ENCODE data around the gene OR4D9. TPM values are rescaled to one million over a fixed set of nuclear protein-coding genes. Genes with fewer than 3 reads are reported as not detected.

Gene OR4D9
- total and polyA plus RNA-seq, 4 donors, result 0.05 TPM; not detected in 3

DNA sequence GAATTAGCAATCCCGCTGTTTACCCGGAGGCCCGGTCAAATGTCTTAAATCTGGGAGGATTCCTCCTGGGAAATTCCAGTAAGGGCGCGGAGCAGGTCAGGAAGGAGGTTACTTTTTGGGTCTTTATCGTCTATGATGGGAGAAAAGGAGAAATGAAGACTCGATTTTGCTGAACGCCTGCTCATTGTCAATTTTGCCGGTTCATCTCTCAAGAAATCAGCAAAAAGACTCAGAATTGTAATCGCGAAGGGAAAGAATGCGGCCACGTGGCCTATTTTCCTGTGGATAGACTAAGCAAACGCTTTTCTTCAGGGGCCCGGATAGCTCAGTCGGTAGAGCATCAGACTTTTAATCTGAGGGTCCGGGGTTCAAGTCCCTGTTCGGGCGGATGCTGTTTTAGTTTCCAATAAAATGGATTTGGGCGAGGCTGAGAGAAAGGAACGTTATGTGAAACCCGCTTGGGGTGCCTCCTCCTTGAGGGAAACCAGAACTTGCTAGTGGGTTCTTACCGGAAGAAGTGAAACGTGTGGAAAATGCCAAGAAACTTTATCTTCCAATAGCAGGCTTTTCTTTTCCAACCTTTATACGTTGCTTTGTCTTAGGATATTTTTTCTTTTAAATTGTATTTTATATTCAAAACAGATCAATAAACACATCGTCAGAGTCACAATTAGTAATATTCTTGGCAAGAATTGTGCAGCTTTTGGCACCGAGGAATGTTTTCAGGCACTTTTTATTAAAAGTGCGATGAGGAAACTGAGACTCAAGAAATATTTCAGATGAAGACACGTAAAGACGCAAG is 45.0 kb downstream of the OR4D9 start:
- Histone ChIP-seq H3K27ac (ENCODE audit: low read depth, low read length) (peak overlapping the region; percentile 81), H3K4me3 (ENCODE audit: low read depth, low read length) (peak overlapping the region; percentile 58), H3K27me3 (ENCODE audit: control insufficient read depth, insufficient read depth, low read length) (no peaks in the 10 kb centered on the region), H3K4me1 (ENCODE audit: control insufficient read depth, insufficient read depth, low read length) (peaks cover 22% of the 10 kb centered on the region), H3K36me3 (ENCODE audit: control insufficient read depth, insufficient read depth, low read length) (no peaks in the 10 kb centered on the region), H3K9me3 (ENCODE audit: control insufficient read depth, insufficient read depth, low read length) (no peaks in the 10 kb centered on the region)
- 3% methylated on average over 24 of the region's 30 CpGs for WGBS (ENCODE audit: insufficient coverage)
- peak in 2 of 6 donors; percentile 91 to 95 for DNase-seq (ENCODE audit: low read depth in 4 of 6, low spot score in 6 of 6)

DNA sequence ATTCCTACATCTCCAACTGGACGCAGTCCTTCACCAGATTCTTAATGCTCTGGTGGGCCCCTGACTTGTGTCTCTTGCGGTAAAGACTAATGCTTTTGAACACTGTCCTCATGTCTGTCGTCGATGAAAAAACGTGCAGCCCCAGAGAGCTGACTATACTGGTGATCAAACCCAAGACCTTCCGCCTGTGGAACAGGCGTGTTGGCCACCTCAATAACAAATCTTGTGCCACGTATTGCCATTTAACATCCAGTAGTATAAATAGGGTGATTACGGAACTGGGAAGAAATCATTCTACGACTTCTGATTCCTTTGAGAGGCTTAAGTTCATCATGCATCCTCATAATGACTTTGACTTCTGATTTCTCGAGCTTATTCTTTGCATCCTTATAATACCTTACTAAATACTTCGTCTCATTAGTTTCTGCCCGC is 45.6 kb downstream of the OR4D9 start:
- H3K27ac ChIP-seq (ENCODE audit: low read depth, low read length), result no peak overlapping the region
- peak overlapping the region; percentile 10 for H3K4me3 ChIP-seq (ENCODE audit: low read depth, low read length)
- 17% methylated on average over 8 of the region's 13 CpGs for WGBS (ENCODE audit: insufficient coverage)
- no peaks in the 10 kb centered on the region for H3K36me3 ChIP-seq (ENCODE audit: control insufficient read depth, insufficient read depth, low read length)
- no peaks in the 10 kb centered on the region for H3K27me3 ChIP-seq (ENCODE audit: control insufficient read depth, insufficient read depth, low read length)
- no peaks in the 10 kb centered on the region for H3K9me3 ChIP-seq (ENCODE audit: control insufficient read depth, insufficient read depth, low read length)
- H3K4me1 ChIP-seq (ENCODE audit: control insufficient read depth, insufficient read depth, low read length), result peaks cover 24% of the 10 kb centered on the region
- peak in 1 of 6 donors; percentile 41 for DNase-seq (ENCODE audit: low read depth in 4 of 6, low spot score in 6 of 6)

DNA sequence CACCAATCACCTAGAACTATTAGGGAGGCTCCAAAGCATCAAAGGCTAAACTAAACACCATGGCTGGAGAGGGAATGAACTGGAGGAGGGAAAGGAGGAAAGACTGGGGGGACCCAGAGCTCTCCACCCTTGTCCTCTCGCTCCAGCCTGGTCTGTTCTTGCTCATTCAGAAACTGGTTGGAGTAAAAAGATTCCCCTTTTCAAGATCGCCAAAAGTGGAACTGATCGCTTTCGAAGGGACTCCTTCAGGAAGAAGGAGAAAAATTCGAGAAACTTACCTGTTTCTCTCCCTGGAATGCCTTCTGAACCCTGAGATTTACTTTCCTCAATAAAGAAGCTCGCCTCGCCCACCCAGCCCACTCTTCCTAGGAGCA is 46.9 kb downstream of the OR4D9 start:
- WGBS (ENCODE audit: insufficient coverage), result 46% methylated on average over 4 of the region's 7 CpGs
- Histone ChIP-seq H3K36me3 (ENCODE audit: control insufficient read depth, insufficient read depth, low read length) (no peaks in the 10 kb centered on the region), H3K27me3 (ENCODE audit: control insufficient read depth, insufficient read depth, low read length) (no peaks in the 10 kb centered on the region), H3K9me3 (ENCODE audit: control insufficient read depth, insufficient read depth, low read length) (no peaks in the 10 kb centered on the region), H3K4me3 (ENCODE audit: low read depth, low read length) (no peak overlapping the region), H3K4me1 (ENCODE audit: control insufficient read depth, insufficient read depth, low read length) (peaks cover 18% of the 10 kb centered on the region), H3K27ac (ENCODE audit: low read depth, low read length) (no peak overlapping the region)
- no peak for DNase-seq (ENCODE audit: low read depth in 4 of 6, low spot score in 6 of 6)

GRCh38 chr11:59559886-59560285 is 48.5 kb downstream of the OR4D9 start:
- DNase-seq (ENCODE audit: low read depth in 4 of 6, low spot score in 6 of 6), result peak in 1 of 6 donors; percentile 15
- 19% methylated on average over 2 of the region's 8 CpGs for WGBS (ENCODE audit: insufficient coverage)
- Histone ChIP-seq H3K4me1 (ENCODE audit: control insufficient read depth, insufficient read depth, low read length) (peaks cover 18% of the 10 kb centered on the region), H3K27me3 (ENCODE audit: control insufficient read depth, insufficient read depth, low read length) (no peaks in the 10 kb centered on the region), H3K9me3 (ENCODE audit: control insufficient read depth, insufficient read depth, low read length) (no peaks in the 10 kb centered on the region), H3K36me3 (ENCODE audit: control insufficient read depth, insufficient read depth, low read length) (no peaks in the 10 kb centered on the region), H3K27ac (ENCODE audit: low read depth, low read length) (peak overlapping the region; percentile 88), H3K4me3 (ENCODE audit: low read depth, low read length) (peak overlapping the region; percentile 92)

DNA sequence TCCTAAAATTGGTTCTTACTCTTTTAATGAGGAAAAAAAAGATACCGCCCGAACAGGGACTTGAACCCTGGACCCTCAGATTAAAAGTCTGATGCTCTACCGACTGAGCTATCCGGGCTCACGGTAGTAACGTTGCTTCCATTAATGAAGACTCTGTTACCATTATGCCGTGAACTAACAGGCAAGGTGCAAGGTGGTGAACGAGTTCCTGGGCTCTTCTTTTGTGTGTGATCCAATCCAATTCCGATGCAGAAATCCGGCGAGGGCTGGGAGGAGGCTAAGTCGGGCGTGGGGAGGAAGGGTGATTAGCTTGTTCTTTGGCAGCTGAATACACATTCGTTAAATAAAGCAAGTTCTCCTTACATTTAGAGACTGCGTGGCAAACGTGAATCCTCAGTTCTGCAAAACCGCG is 49.0 kb downstream of the OR4D9 start:
- Histone ChIP-seq H3K4me1 (ENCODE audit: control insufficient read depth, insufficient read depth, low read length) (peaks cover 18% of the 10 kb centered on the region), H3K9me3 (ENCODE audit: control insufficient read depth, insufficient read depth, low read length) (no peaks in the 10 kb centered on the region), H3K36me3 (ENCODE audit: control insufficient read depth, insufficient read depth, low read length) (no peaks in the 10 kb centered on the region), H3K27ac (ENCODE audit: low read depth, low read length) (peak overlapping the region; percentile 88), H3K4me3 (ENCODE audit: low read depth, low read length) (peak overlapping the region; percentile 92), H3K27me3 (ENCODE audit: control insufficient read depth, insufficient read depth, low read length) (no peaks in the 10 kb centered on the region)
- peak in 3 of 6 donors; percentile 76 to 95 (median 93) for DNase-seq (ENCODE audit: low read depth in 4 of 6, low spot score in 6 of 6)
- 0% methylated on average over 7 of the region's 18 CpGs for WGBS (ENCODE audit: insufficient coverage)

DNA sequence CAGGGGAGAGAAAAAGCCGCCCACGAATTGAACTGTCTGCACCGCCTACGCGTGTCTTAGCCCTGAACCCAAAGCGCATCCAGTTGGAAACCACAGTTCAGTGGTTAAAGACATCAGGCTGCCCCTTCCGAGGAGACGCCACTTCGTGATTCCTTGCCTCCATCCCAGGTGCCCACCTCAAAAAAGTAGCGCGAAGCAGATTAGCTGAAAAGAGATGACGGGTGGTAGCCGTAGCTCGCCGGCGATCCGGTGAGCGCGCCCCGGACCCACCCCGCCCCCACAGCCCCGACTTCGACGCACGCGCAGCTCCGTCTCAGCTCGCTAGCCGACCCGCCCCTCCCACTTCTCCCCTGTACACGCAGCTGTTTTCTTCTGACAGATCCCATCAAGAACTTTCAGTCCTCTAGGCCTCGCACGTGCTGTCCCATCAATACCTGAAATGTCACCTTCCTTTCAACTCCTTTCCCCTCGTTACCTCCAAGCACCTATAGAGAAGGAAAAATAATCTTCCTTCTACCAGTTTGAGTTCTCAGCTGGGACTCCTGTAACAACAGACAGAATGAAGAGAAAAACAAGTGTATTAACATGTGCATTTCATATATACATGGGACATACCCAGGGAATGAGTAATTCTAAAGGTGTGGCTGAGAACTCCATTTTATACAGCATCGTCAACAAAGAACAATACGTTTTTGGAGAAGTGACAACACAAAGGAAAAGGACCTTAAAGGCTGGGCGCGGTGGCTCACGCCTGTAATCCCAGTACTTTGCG is 49.5 kb downstream of the OR4D9 start:
- peak in 3 of 6 donors; percentile 76 to 95 (median 93) for DNase-seq (ENCODE audit: low read depth in 4 of 6, low spot score in 6 of 6)
- H3K27me3 ChIP-seq (ENCODE audit: control insufficient read depth, insufficient read depth, low read length), result no peaks in the 10 kb centered on the region
- peak overlapping the region; percentile 92 for H3K4me3 ChIP-seq (ENCODE audit: low read depth, low read length)
- H3K36me3 ChIP-seq (ENCODE audit: control insufficient read depth, insufficient read depth, low read length), result no peaks in the 10 kb centered on the region
- H3K4me1 ChIP-seq (ENCODE audit: control insufficient read depth, insufficient read depth, low read length), result peaks cover 19% of the 10 kb centered on the region
- 3% methylated on average over 34 of the region's 40 CpGs for WGBS (ENCODE audit: insufficient coverage)
- H3K27ac ChIP-seq (ENCODE audit: low read depth, low read length), result peak overlapping the region; percentile 88
- H3K9me3 ChIP-seq (ENCODE audit: control insufficient read depth, insufficient read depth, low read length), result no peaks in the 10 kb centered on the region

- H3K4me3 ChIP-seq (ENCODE audit: low read depth, low read length), result no peak overlapping the region
- H3K36me3 ChIP-seq (ENCODE audit: control insufficient read depth, insufficient read depth, low read length), result no peaks in the 10 kb centered on the region
- WGBS (ENCODE audit: insufficient coverage), result 91% methylated on average over 2 of the region's 3 CpGs
- no peaks in the 10 kb centered on the region for H3K9me3 ChIP-seq (ENCODE audit: control insufficient read depth, insufficient read depth, low read length)
- H3K27ac ChIP-seq (ENCODE audit: low read depth, low read length), result no peak overlapping the region
- peaks cover 18% of the 10 kb centered on the region for H3K4me1 ChIP-seq (ENCODE audit: control insufficient read depth, insufficient read depth, low read length)
- DNase-seq (ENCODE audit: low read depth in 4 of 6, low spot score in 6 of 6), result no peak
- H3K27me3 ChIP-seq (ENCODE audit: control insufficient read depth, insufficient read depth, low read length), result no peaks in the 10 kb centered on the region
Measured at GRCh38 chr11:59562292-59562691, 51.0 kb downstream of the OR4D9 start.

Other genes with a start within 250 kb of the OR4D9 start
- not detected for gene OR5AN1, start 152.6 kb upstream of the OR4D9 start, total RNA-seq
- not detected for gene OR5AN1, start 152.6 kb upstream of the OR4D9 start, polyA plus RNA-seq (ENCODE audit: insufficient read length in 2 of 2)
- not detected for gene OR5A2, start 85.1 kb upstream of the OR4D9 start, total RNA-seq
- under 1 TPM in 1 of 2 donors, not detected in 1; 0.05 TPM for gene OR5A2, start 85.1 kb upstream of the OR4D9 start, polyA plus RNA-seq (ENCODE audit: insufficient read length in 2 of 2)
- gene OR5A1, start 75.1 kb upstream of the OR4D9 start, total RNA-seq, result not detected
- under 1 TPM in 1 of 2 donors, not detected in 1; 0.08 TPM for gene OR5A1, start 75.1 kb upstream of the OR4D9 start, polyA plus RNA-seq (ENCODE audit: insufficient read length in 2 of 2)
- not detected for gene OR4D6, start 54.6 kb upstream of the OR4D9 start, total RNA-seq
- not detected for gene OR4D6, start 54.6 kb upstream of the OR4D9 start, polyA plus RNA-seq (ENCODE audit: insufficient read length in 2 of 2)
- not detected for gene OR4D10, start 38.2 kb upstream of the OR4D9 start, total RNA-seq
- gene OR4D10, start 38.2 kb upstream of the OR4D9 start, polyA plus RNA-seq (ENCODE audit: insufficient read length in 2 of 2), result not detected
- not detected for gene OR4D11, start 8.0 kb upstream of the OR4D9 start, total RNA-seq
- not detected for gene OR4D11, start 8.0 kb upstream of the OR4D9 start, polyA plus RNA-seq (ENCODE audit: insufficient read length in 2 of 2)
- gene OSBP, start 104.2 kb downstream of the OR4D9 start, total RNA-seq, result 10 to 100 TPM; 28.6 to 42.6 TPM
- 10 to 100 TPM; 33.2 to 35.9 TPM for gene OSBP, start 104.2 kb downstream of the OR4D9 start, polyA plus RNA-seq (ENCODE audit: insufficient read length in 2 of 2)
- gene PATL1, start 157.5 kb downstream of the OR4D9 start, total RNA-seq, result 10 to 100 TPM in 1 of 2 donors, 1 to 10 TPM in 1; 7.0 to 12.3 TPM
- 10 to 100 TPM; 29.7 to 30.4 TPM for gene PATL1, start 157.5 kb downstream of the OR4D9 start, polyA plus RNA-seq (ENCODE audit: insufficient read length in 2 of 2)
- not detected for gene OR10V1, start 202.3 kb downstream of the OR4D9 start, total RNA-seq
- not detected for gene OR10V1, start 202.3 kb downstream of the OR4D9 start, polyA plus RNA-seq (ENCODE audit: insufficient read length in 2 of 2)
- gene STX3, start 243.8 kb downstream of the OR4D9 start, total RNA-seq, result 10 to 100 TPM; 10.1 to 11.4 TPM
- gene STX3, start 243.8 kb downstream of the OR4D9 start, polyA plus RNA-seq (ENCODE audit: insufficient read length in 2 of 2), result 10 to 100 TPM; 12.2 to 15.5 TPM